OCI-LY7 (cell line): ENCODE results near the gene FUT8. TPM values are rescaled to one million over a fixed set of nuclear protein-coding genes. Genes with fewer than 3 reads are reported as not detected.
"Not testable (repeated sequence)": the region's sequence is repeated elsewhere in the genome, so short reads cannot be mapped to it uniquely, and the experiment has no call there.

Experiments
- BruUV-seq: library from RNA; stranded (reverse); fragments of 400-500 nt; replicated peaks from 2 replicates; lab custom pipeline; 2021; lab: Mats Ljungman, UMichigan
- CTCF ChIA-PET: fragments of 300-600 bp; sonication (Branson Sonifier 250); formaldehyde crosslinking; loops from one replicate; lab custom pipeline; 2022; ENCODE audit warnings: antibody characterized with exemption; ENCODE audit not compliant: unreplicated experiment; lab: Charles Lee
- POLR2A ChIA-PET: fragments of 300-600 bp; sonication (Branson Sonifier 250); formaldehyde crosslinking; loops from one replicate; lab custom pipeline; 2022; ENCODE audit warnings: antibody characterized with exemption; lab: Charles Lee
- DNase-seq: peaks from one replicate; pipeline ENCODE4 v3.0.0-alpha.2; 2015; ENCODE audit warnings: low spot score
- H2AFZ ChIP-seq: fragments of 200-600 bp; sonication (generic), shearing (Covaris generic); 2 replicates; pipeline ENCODE4 v1.6.1; 2014; ENCODE audit warnings: mild to moderate bottlenecking, antibody characterized with exemption, low read length, moderate library complexity
- H3K27ac ChIP-seq: fragments of 200-600 bp; sonication (generic); 2 replicates; pipeline ENCODE4 v1.5.1; 2014; ENCODE audit warnings: mixed run types, low read depth, mild to moderate bottlenecking, moderate library complexity, low read length, inconsistent platforms; ENCODE audit not compliant: poor library complexity, severe bottlenecking
- H3K36me3 ChIP-seq: fragments of 200-600 bp; sonication (generic); 2 replicates; pipeline ENCODE4 v1.6.1; 2014; ENCODE audit warnings: mild to moderate bottlenecking, antibody characterized with exemption, low read length, moderate library complexity, mixed read lengths; ENCODE audit not compliant: insufficient read depth
- H3K4me1 ChIP-seq: fragments of 200-600 bp; sonication (generic); 2 replicates; pipeline ENCODE4 v1.5.1; 2014; ENCODE audit warnings: mild to moderate bottlenecking, low read length; ENCODE audit not compliant: insufficient read depth, poor library complexity, severe bottlenecking
- H3K4me2 ChIP-seq: fragments of 200-600 bp; sonication (generic); 2 replicates; pipeline ENCODE4 v1.6.1; 2014; ENCODE audit warnings: mild to moderate bottlenecking, low read length
- H3K4me3 ChIP-seq: fragments of 200-600 bp; sonication (generic); 2 replicates; pipeline ENCODE4 v1.5.1; 2014; ENCODE audit warnings: mild to moderate bottlenecking, low read depth, low read length; ENCODE audit not compliant: poor library complexity, severe bottlenecking
- H3K79me2 ChIP-seq: fragments of 200-600 bp; sonication (generic); 2 replicates; pipeline ENCODE4 v1.6.1; 2016; ENCODE audit warnings: low read depth, mild to moderate bottlenecking, low read length, moderate library complexity, mixed read lengths; ENCODE audit not compliant: insufficient read depth
- H3K9me2 ChIP-seq: fragments of 200-600 bp; sonication (generic); 2 replicates; pipeline ENCODE4 v1.6.1; 2016; ENCODE audit warnings: mild to moderate bottlenecking, low read length, mixed read lengths; ENCODE audit not compliant: insufficient read depth
- H3K9me3 ChIP-seq: fragments of 200-600 bp; sonication (generic); 2 replicates; pipeline ENCODE4 v1.6.1; 2014; ENCODE audit warnings: mild to moderate bottlenecking, mixed run types, low read length, mixed read lengths
- H4K20me1 ChIP-seq: fragments of 200-600 bp; sonication (generic); 2 replicates; pipeline ENCODE4 v1.6.1; 2014; ENCODE audit warnings: mild to moderate bottlenecking, antibody characterized with exemption, low read length, moderate library complexity, mixed read lengths; ENCODE audit not compliant: insufficient read depth
- CTCF ChIP-seq: fragments of 200-600 bp; sonication (generic); conservative IDR thresholded peaks from 2 replicates; pipeline ENCODE4 v1.5.1; 2014; ENCODE audit warnings: mild to moderate bottlenecking, antibody characterized with exemption, low read length, moderate library complexity, mixed read lengths
- EZH2phosphoT487 ChIP-seq: fragments of 200-600 bp; sonication (generic); IDR thresholded peaks from 2 replicates; pipeline ENCODE4 v1.6.1; 2018; ENCODE audit warnings: low read depth, borderline replicate concordance, mild to moderate bottlenecking, mixed run types, antibody characterized with exemption, low read length, moderate library complexity, mixed read lengths
- intact Hi-C: fragments of 100-400 bp; cut with micrococcal nuclease; formaldehyde crosslinking; loops from one replicate; pipeline ENCODE4 v1.10.0; 2022; ENCODE audit not compliant: unreplicated experiment
- total RNA-seq, 2 experiments: library from RNA; depleted of rRNA in 1 of 2; stranded (reverse); fragments of >200 nt in 1 of 2; shearing (Covaris generic) in 1 of 2; gene quantifications; 2 replicates each; pipeline ENCODE4 v1.2.3, GENCODE V29; 2014 to 2022

The FUT8 gene
- total RNA-seq, 2 experiments from 2014 or later: 90.3 to 174 TPM

GRCh38 chr14:65423982-65424381 lies 11.5 kb downstream of the FUT8 start:
- H3K36me3 ChIP-seq: peaks cover 86% of the 10 kb centered on the region
- TF ChIP-seq EZH2phosphoT487 (no peak), CTCF (no peak)
- DNase-seq: no peak
- peaks cover 18% of the 10 kb centered on the region for H3K4me1 ChIP-seq
- no peak overlapping the region for H3K4me2 ChIP-seq
- POLR2A ChIA-PET: interaction anchor here (2.4 kb wide), 1 partner anchor 9 kb away, joined by 21 read pairs; no protein-coding TSS in a partner anchor
- H2AFZ ChIP-seq: no peak overlapping the region
- no peaks in the 10 kb centered on the region for H3K9me2 ChIP-seq
- intact Hi-C loops: no loop called here
- no TSS peak for BruUV-seq
- H3K9me3 ChIP-seq: no peaks in the 10 kb centered on the region
- H3K79me2 ChIP-seq: peaks cover 99% of the 10 kb centered on the region
- no peak overlapping the region for H3K27ac ChIP-seq
- no peak overlapping the region for H3K4me3 ChIP-seq
- CTCF ChIA-PET: no interaction called here
- H4K20me1 ChIP-seq: peaks cover 23% of the 10 kb centered on the region

- CTCF ChIA-PET: no interaction called here
- POLR2A ChIA-PET: interaction anchor here (0.7 to 2.4 kb wide), 2 partner anchors 10 to 281 kb away, joined by 4 to 21 read pairs; no protein-coding TSS in a partner anchor
- H3K4me1 ChIP-seq: peaks cover 18% of the 10 kb centered on the region
- peaks cover 87% of the 10 kb centered on the region for H3K36me3 ChIP-seq
- no TSS peak for BruUV-seq
- H2AFZ ChIP-seq: no peak overlapping the region
- H4K20me1 ChIP-seq: peaks cover 22% of the 10 kb centered on the region
- H3K4me3 ChIP-seq: no peak overlapping the region
- H3K79me2 ChIP-seq: peaks cover 99% of the 10 kb centered on the region
- no peak overlapping the region for H3K4me2 ChIP-seq
- H3K9me2 ChIP-seq: no peaks in the 10 kb centered on the region
- intact Hi-C loops: no loop called here
- no peak for DNase-seq
- no peaks in the 10 kb centered on the region for H3K9me3 ChIP-seq
- H3K27ac ChIP-seq: no peak overlapping the region
- TF ChIP-seq EZH2phosphoT487 (no peak), CTCF (no peak)
Observed at GRCh38 chr14:65424531-65424930, 12.0 kb downstream of the FUT8 start.

GRCh38 chr14:65425885-65426284 lies 13.4 kb downstream of the FUT8 start:
- TF ChIP-seq CTCF (no peak), EZH2phosphoT487 (no peak)
- no peaks in the 10 kb centered on the region for H3K9me3 ChIP-seq
- no peak overlapping the region for H2AFZ ChIP-seq
- H3K4me1 ChIP-seq: peaks cover 18% of the 10 kb centered on the region
- CTCF ChIA-PET: no interaction called here
- BruUV-seq: no TSS peak
- DNase-seq: no peak
- H4K20me1 ChIP-seq: peaks cover 15% of the 10 kb centered on the region
- no peak overlapping the region for H3K4me2 ChIP-seq
- peaks cover 99% of the 10 kb centered on the region for H3K79me2 ChIP-seq
- POLR2A ChIA-PET: interaction anchor here (0.6 to 0.7 kb wide), 2 partner anchors 88 to 231 kb away, joined by 3 to 4 read pairs; no protein-coding TSS in a partner anchor
- peaks cover 82% of the 10 kb centered on the region for H3K36me3 ChIP-seq
- H3K9me2 ChIP-seq: no peaks in the 10 kb centered on the region
- intact Hi-C loops: no loop called here
- H3K27ac ChIP-seq: no peak overlapping the region
- no peak overlapping the region for H3K4me3 ChIP-seq

- H3K9me3 ChIP-seq, H3K9me2 ChIP-seq, H2AFZ ChIP-seq, H3K4me3 ChIP-seq, H3K27ac ChIP-seq, BruUV-seq, intact Hi-C loops, DNase-seq, CTCF ChIA-PET, H3K4me2 ChIP-seq: not testable (repeated sequence)
- Histone ChIP-seq H3K79me2 (peaks cover 99% of the 10 kb centered on the region), H4K20me1 (peaks cover 12% of the 10 kb centered on the region), H3K4me1 (peaks cover 25% of the 10 kb centered on the region), H3K36me3 (peaks cover 80% of the 10 kb centered on the region)
- POLR2A ChIA-PET: interaction anchor here (1.3 kb wide), 1 partner anchor 11 kb away, joined by 3 read pairs; no protein-coding TSS in a partner anchor
Observed at GRCh38 chr14:65426902-65427301, 14.4 kb downstream of the FUT8 start.
